GM12874 (cell line): ENCODE results near the gene C5orf15.

Experiments used
- CTCF ChIP-seq: IDR thresholded peaks from 2 replicates; pipeline ENCODE4 v1.5.1; 2011; ENCODE audit warnings: low read depth, mild to moderate bottlenecking, control low read depth, low read length, moderate library complexity; ENCODE audit not compliant: insufficient read depth

The C5orf15 gene

GRCh38 chr5:133978943-133979342 lies 10.5 kb upstream of the C5orf15 start:
- TF ChIP-seq CTCF: no peak

GRCh38 chr5:133977858-133978257 lies 9.4 kb upstream of the C5orf15 start:
- TF ChIP-seq CTCF: no peak

- no peak for TF ChIP-seq CTCF
Observed at GRCh38 chr5:133977161-133977787, 8.8 kb upstream of the C5orf15 start.

- no peak for TF ChIP-seq CTCF
Observed at GRCh38 chr5:133974142-133974541, 5.7 kb upstream of the C5orf15 start.

- TF ChIP-seq CTCF: no peak
Observed at GRCh38 chr5:133970325-133970909, 2.0 kb upstream of the C5orf15 start.

- TF ChIP-seq CTCF: no peak
Observed at GRCh38 chr5:133969654-133970324, 1.4 kb upstream of the C5orf15 start.

GRCh38 chr5:133967698-133968203 lies 674 bp downstream of the C5orf15 start:
- TF ChIP-seq CTCF: no peak
